ENCODE results near the gene ZFAND2A.

The ZFAND2A gene

DNA sequence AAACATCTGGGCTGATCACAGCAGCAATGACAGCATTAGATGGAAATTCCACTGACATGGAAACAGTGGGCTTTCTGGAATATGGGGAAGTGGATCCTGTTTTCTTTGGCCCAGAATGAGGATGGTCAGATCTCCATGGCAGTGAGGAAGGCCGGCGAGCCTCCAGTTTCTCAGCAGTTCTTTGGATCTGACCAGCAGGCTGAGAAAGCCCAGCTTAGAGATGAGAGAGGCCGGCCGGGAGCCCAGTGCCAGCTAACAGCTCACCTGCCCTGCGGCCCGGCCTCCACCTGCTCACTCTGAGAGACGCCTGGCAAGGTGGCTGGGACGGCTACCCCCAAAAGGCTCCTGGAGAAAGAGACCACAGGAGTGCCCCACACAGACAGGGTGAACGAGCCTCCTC lies 47.9 kb downstream of the ZFAND2A start:
- TF ChIP-seq, protein P1, sequence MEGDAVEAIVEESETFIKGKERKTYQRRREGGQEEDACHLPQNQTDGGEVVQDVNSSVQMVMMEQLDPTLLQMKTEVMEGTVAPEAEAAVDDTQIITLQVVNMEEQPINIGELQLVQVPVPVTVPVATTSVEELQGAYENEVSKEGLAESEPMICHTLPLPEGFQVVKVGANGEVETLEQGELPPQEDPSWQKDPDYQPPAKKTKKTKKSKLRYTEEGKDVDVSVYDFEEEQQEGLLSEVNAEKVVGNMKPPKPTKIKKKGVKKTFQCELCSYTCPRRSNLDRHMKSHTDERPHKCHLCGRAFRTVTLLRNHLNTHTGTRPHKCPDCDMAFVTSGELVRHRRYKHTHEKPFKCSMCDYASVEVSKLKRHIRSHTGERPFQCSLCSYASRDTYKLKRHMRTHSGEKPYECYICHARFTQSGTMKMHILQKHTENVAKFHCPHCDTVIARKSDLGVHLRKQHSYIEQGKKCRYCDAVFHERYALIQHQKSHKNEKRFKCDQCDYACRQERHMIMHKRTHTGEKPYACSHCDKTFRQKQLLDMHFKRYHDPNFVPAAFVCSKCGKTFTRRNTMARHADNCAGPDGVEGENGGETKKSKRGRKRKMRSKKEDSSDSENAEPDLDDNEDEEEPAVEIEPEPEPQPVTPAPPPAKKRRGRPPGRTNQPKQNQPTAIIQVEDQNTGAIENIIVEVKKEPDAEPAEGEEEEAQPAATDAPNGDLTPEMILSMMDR (IDR thresholded peaks at IDR 0.05; ENCODE audit: low read depth, low read length), result no peak
- no peak for DNase-seq (ENCODE audit: low read depth, low spot score)
- in situ Hi-C loops (cut with HindIII; ENCODE audit: low sequenced_read_pairs), result no loop called here
- no peak overlapping the region for H3K4me3 ChIP-seq (ENCODE audit: low read depth, low read length)

DNA sequence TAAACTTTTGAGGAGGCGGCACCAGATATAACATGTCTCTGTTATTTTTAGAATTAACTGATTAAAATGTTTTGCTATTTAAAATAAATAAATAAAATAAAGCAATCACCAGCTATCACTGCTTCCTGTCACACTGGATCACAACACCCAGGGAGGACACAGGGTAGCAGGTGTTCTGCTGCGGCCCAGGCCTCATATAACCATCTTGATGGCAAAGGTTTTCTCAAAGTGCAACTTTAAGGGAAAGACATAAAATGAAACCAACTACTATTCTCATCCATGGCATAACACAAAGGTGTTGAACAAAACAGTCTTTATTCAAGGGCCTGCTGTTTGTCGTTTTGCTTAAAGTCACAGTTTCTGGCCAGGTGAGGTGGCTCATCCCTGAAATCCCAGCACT lies 48.8 kb downstream of the ZFAND2A start:
- in situ Hi-C loops (cut with HindIII; ENCODE audit: low sequenced_read_pairs), result no loop called here
- no peak for DNase-seq (ENCODE audit: low read depth, low spot score)
- TF ChIP-seq, protein P1 (IDR thresholded peaks at IDR 0.05; ENCODE audit: low read depth, low read length), result no peak
- no peak overlapping the region for H3K4me3 ChIP-seq (ENCODE audit: low read depth, low read length)

DNA sequence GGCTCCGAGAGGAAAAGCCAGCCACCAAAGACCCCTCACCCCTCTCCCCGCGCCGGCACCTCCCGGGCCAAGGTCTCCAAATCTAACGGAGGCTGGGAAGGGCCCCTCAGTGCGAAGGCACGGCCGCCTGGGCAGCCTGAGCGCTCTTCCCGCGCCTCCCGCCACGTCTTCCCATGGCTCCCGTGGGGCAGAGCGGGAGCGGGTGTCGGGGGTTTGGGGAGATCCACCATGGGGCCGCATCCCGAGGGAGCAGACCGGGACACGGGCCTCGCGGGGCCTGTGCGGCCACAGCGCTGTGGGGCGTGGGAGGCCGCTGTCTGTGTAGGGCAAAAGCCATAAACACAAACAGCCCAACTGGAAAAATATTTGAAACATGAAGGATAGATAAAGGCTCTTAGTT lies 49.6 kb downstream of the ZFAND2A start:
- no peak for DNase-seq (ENCODE audit: low read depth, low spot score)
- H3K4me3 ChIP-seq (ENCODE audit: low read depth, low read length), result no peak overlapping the region
- TF ChIP-seq, protein P1 (IDR thresholded peaks at IDR 0.05; ENCODE audit: low read depth, low read length), result no peak
- in situ Hi-C loops (cut with HindIII; ENCODE audit: low sequenced_read_pairs), result no loop called here

DNA sequence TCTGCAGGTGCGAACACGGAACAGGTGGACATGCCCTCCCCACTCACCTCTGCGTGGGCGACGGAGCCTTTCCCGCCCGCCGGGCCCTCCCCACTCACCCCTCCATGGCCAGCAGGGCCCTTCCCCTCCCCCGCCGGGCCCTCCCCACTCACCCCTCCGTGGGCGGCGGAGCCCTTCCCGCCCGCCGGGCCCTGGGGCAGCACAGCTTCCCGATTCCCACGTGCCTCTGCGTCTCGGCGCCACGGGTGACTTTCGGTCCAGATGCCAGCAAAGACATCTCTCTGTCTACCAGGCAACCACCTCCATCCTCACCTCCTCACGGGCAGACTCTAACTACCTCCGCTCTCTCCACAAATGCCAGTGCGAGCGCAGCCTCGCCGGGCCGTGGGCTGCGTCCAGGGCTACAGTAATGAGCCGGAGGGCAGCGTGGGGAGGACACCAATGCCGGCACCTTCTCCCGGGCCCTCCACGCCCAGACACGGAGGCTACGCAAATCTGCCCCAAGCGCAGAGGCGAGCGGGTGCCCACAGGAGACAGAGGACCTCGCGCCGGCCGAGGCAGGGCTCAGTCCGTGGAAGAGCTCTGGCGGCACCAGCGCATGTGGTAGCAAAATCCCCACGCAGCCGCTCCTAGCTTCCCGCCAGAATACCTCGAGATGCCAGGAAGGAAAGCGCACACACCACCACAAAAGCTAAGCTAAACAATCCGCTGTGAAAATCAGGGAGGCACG lies 50.2 kb downstream of the ZFAND2A start:
- TF ChIP-seq, protein P1 (IDR thresholded peaks at IDR 0.05; ENCODE audit: low read depth, low read length), result no peak
- in situ Hi-C loops (cut with HindIII; ENCODE audit: low sequenced_read_pairs), result no loop called here
- H3K4me3 ChIP-seq (ENCODE audit: low read depth, low read length), result no peak overlapping the region
- DNase-seq (ENCODE audit: low read depth, low spot score), result no peak

DNA sequence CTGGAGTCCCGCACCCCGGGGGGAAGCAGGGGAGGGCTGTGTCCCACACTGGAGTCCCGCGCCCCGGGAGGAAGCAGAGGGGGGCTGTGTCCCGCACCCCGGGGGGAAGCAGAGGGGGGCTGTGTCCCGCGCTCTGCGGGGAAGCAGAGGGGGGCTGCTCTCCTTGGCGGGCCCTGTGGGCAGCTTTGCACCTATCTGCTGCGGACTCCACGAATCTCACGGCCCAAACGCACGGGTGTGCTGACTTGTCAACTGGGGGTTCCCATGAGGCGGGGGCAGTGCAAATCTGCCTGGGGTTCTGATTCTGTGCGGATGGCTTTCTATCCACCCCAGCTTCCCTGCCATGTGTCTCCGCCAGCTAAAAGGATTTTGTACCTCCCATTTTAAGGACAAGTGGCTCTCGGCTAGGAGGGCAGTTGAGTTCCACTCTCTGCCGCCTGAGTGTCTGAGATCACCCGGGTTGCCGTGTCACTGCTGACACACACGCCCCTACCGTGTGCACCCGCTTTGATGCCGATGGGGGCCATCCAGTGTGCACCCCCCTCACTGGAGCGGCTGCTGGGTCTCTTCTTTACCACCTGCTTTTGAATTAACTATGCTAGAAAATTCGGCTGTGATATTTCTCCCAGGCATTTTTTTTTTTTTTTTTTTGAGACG lies 51.6 kb downstream of the ZFAND2A start:
- DNase-seq (ENCODE audit: low read depth, low spot score), result no peak
- TF ChIP-seq, protein P1 (IDR thresholded peaks at IDR 0.05; ENCODE audit: low read depth, low read length), result no peak
- in situ Hi-C loops (cut with HindIII; ENCODE audit: low sequenced_read_pairs), result no loop called here
- no peak overlapping the region for H3K4me3 ChIP-seq (ENCODE audit: low read depth, low read length)

DNA sequence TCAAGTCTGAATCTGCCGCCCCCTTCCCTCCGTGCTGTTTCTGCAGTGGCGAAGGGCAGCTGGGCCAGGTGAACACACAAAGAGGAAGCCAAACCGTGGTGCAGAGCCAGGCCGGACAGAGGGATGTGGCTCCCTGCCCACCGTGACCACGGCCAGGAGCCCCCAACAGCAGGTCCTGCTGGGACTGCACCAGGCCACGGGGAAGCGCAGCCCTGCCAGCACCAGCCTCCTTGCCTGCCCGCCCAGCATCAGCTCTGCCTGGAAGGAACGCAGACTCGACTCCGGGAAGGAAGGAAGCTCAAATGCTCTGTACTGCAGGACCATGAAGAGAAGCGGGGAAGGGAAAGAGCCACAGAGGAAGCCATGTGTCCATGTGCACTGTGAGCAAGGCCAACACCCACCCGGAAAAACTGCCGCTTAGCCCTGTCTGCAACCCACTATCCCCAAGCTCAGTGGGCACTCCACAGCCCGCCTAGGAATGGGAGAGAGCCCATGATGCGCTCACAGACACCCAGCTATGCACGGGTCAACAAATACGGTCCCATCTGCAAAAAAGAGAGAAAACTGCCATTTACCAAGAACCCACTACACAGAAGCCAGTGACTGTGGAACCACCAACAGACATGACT lies 53.1 kb downstream of the ZFAND2A start:
- in situ Hi-C loops (cut with HindIII; ENCODE audit: low sequenced_read_pairs), result no loop called here
- TF ChIP-seq, protein P1 (IDR thresholded peaks at IDR 0.05; ENCODE audit: low read depth, low read length), result no peak
- DNase-seq (ENCODE audit: low read depth, low spot score), result no peak

More for the DNA sequence above, 53.1 kb downstream of the ZFAND2A start:
- H3K4me3 ChIP-seq (ENCODE audit: low read depth, low read length), result no peak overlapping the region

Data from astrocyte of the spinal cord (primary cell).